Measurements from ENCODE around the gene STOML1. TPM values are rescaled to one million over a fixed set of nuclear protein-coding genes. Genes with fewer than 3 reads are reported as not detected.

The STOML1 gene
- total RNA-seq, 4 donors from 2014 or later = 10.9 to 25.8 (median 18.2) TPM

- TF ChIP-seq CTCF (IDR thresholded peaks at IDR 0.05; ENCODE audit: low read depth) = no peak
Measured at GRCh38 chr15:73946046-73946721, 45.9 kb downstream of the STOML1 start.

- no peak for TF ChIP-seq CTCF (IDR thresholded peaks at IDR 0.05; ENCODE audit: low read depth)
Measured at GRCh38 chr15:73945130-73945508, 47.0 kb downstream of the STOML1 start.

- no peak for TF ChIP-seq CTCF (IDR thresholded peaks at IDR 0.05; ENCODE audit: low read depth)
Measured at GRCh38 chr15:73944161-73945129, 47.6 kb downstream of the STOML1 start.

- no peak for TF ChIP-seq CTCF (IDR thresholded peaks at IDR 0.05; ENCODE audit: low read depth)
Measured at GRCh38 chr15:73942751-73943270, 49.3 kb downstream of the STOML1 start.

- TF ChIP-seq CTCF (IDR thresholded peaks at IDR 0.05; ENCODE audit: low read depth) = no peak
Measured at GRCh38 chr15:73941871-73942635, 50.0 kb downstream of the STOML1 start.

- TF ChIP-seq CTCF (IDR thresholded peaks at IDR 0.05; ENCODE audit: low read depth) = no peak
Measured at GRCh38 chr15:73941449-73941848, 50.6 kb downstream of the STOML1 start.

Data from subcutaneous adipose tissue (tissue), 4 donors.